B cell (primary cell): ENCODE data around the gene PSMD9.

Experiments used
- EZH2 ChIP-seq: IDR thresholded peaks from 2 replicates; pipeline ENCODE4 v1.6.1; 2012; ENCODE audit warnings: borderline replicate concordance, low read depth, mild to moderate bottlenecking, moderate library complexity, low read length; ENCODE audit not compliant: insufficient read depth, poor library complexity, severe bottlenecking
- TF ChIP-seq, protein P1 (sequence below): fragments of 200-600 bp; IDR thresholded peaks from one replicate; pipeline ENCODE4 v1.8.0; 2022; ENCODE audit warnings: antibody characterized with exemption, mild to moderate bottlenecking

DNA sequence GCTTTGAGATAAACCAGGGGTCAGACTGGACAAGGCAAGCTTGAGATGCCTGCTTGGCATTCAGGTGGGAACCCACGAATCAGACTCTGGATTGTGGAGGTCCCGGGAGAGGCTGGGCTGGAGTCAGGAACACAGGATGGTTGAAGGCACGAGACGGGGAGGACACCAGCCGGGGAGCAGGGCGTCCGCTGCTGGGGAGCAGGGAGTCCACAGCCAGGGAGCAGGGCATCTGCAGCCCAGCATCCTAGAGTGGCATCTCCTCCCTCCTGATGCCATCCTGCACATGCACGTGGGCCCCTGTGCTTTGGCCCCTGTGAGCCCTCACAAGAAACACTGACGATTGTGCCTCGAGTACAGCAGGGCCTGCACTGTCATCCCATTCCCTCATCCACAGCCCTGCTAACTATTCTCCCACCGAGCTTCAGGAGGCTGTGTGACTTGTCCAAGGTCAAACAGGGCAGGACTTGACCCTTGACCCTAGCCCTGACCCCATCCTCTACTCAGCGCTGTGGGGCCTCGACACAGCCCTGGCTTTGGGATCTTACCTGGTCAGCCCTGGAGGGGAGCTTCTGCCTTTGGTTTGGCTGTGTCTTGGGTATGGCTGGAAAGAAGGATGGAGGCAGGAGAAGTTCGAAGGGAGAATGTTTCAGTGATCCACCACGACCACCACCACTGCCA, 74.9 kb downstream of the PSMD9 start:
- TF ChIP-seq, protein P1, sequence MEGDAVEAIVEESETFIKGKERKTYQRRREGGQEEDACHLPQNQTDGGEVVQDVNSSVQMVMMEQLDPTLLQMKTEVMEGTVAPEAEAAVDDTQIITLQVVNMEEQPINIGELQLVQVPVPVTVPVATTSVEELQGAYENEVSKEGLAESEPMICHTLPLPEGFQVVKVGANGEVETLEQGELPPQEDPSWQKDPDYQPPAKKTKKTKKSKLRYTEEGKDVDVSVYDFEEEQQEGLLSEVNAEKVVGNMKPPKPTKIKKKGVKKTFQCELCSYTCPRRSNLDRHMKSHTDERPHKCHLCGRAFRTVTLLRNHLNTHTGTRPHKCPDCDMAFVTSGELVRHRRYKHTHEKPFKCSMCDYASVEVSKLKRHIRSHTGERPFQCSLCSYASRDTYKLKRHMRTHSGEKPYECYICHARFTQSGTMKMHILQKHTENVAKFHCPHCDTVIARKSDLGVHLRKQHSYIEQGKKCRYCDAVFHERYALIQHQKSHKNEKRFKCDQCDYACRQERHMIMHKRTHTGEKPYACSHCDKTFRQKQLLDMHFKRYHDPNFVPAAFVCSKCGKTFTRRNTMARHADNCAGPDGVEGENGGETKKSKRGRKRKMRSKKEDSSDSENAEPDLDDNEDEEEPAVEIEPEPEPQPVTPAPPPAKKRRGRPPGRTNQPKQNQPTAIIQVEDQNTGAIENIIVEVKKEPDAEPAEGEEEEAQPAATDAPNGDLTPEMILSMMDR: no peak
- no peak for TF ChIP-seq EZH2
